ENCODE results near the gene CEP55. TPM values are rescaled to one million over a fixed set of nuclear protein-coding genes. Genes with fewer than 3 reads are reported as not detected.

CEP55 gene
- polyA plus RNA-seq, 1 donor (not counting 4 experiments of a cell fraction or from before 2014, with no cell fraction given) = 25.4 TPM

- Histone ChIP-seq H3K4me2 (ENCODE audit: control insufficient read depth, extremely low read depth, insufficient read depth, low read depth, low read length) (peak overlapping the region; percentile 68), H3K9ac (ENCODE audit: control insufficient read depth, extremely low read depth, insufficient read depth, low read length) (peak overlapping the region; percentile 90)
- TF ChIP-seq CTCF (optimal IDR thresholded peaks at IDR 0.05 in 1 of 3, IDR thresholded peaks at IDR 0.05 in 1 of 3, conservative IDR thresholded peaks at IDR 0.05 in 1 of 3; ENCODE audit: extremely low read depth in 1 of 3, insufficient read depth in 2 of 3, low read length in 3 of 3) = no peak
- TF ChIP-seq EZH2 (IDR thresholded peaks at IDR 0.05; ENCODE audit: low read length) = no peak
These were observed 32.5 kb upstream of the CEP55 start for GRCh38 chr10:93463723-93464476.

DNA sequence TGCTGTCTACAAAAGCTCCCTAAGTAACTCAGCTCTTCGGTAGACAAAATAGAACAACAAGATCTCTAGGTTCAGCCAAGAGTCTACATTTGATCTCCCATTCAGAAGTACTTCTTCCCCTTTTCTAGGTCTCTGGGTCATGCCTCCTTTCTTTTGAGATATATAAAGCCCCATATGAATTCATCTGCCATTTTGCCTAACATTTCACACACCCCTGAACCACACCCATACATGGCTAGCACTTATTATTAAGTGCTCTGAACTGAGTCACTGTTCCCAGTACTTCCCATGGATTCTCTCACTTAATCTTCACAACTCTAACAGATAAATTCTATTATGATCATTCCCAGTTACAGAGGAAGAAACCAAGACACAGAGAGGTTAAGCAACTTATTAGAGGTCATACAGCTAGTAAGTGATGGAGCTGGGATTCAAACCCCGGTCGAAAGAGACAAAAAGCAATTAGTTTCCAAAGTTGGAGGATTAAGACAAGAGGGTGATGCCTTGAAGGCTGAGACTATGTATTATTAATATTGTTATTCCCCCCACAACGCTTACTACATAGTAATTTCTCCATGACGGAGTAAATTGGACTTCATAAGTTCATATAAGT lies 31.5 kb upstream of the CEP55 start:
- Histone ChIP-seq H3K9me3 (ENCODE audit: control insufficient read depth, low read depth, low read length) (no peaks in the 10 kb centered on the region), H3K9ac (ENCODE audit: control insufficient read depth, extremely low read depth, insufficient read depth, low read length) (peak overlapping the region; percentile 90), H3K9me1 (ENCODE audit: control insufficient read depth, extremely low read depth, insufficient read depth, low read length) (no peaks in the 10 kb centered on the region), H2AFZ (ENCODE audit: control insufficient read depth, low read length) (no peak overlapping the region), H4K20me1 (ENCODE audit: control insufficient read depth, extremely low read depth, insufficient read depth, low read length) (no peaks in the 10 kb centered on the region), H3K36me3 (ENCODE audit: control insufficient read depth in 2 of 2, extremely low read depth in 1 of 2, insufficient read depth in 2 of 2, low read length in 2 of 2) (peaks cover 9 to 12% of the 10 kb centered on the region in 2 experiments), H3K4me1 (ENCODE audit: control insufficient read depth, extremely low read depth, insufficient read depth, low read length) (peaks cover 78% of the 10 kb centered on the region), H3K79me2 (ENCODE audit: control insufficient read depth, insufficient read depth, low read length) (peaks cover 59% of the 10 kb centered on the region), H3K27me3 (ENCODE audit: control insufficient read depth, extremely low read depth, insufficient read depth, low read length) (no peaks in the 10 kb centered on the region), H3K27ac (ENCODE audit: control insufficient read depth, insufficient read depth, low read length) (peak overlapping the region; percentile 100), H3K4me3 (ENCODE audit: control insufficient read depth in 2 of 3, extremely low read depth in 1 of 3, insufficient read depth in 2 of 3, low read depth in 1 of 3, low read length in 3 of 3) (peak overlapping the region in 2 of 3 experiments; percentile 20 to 23), H3K4me2 (ENCODE audit: control insufficient read depth, extremely low read depth, insufficient read depth, low read depth, low read length) (peak overlapping the region; percentile 68)
- FAIRE-seq (peak; percentile 71), DNase-seq (ENCODE audit: low read depth, low spot score) (no peak)
- TF ChIP-seq CTCF (optimal IDR thresholded peaks at IDR 0.05 in 1 of 3, IDR thresholded peaks at IDR 0.05 in 1 of 3, conservative IDR thresholded peaks at IDR 0.05 in 1 of 3; ENCODE audit: extremely low read depth in 1 of 3, insufficient read depth in 2 of 3, low read length in 3 of 3) (no peak), EZH2 (IDR thresholded peaks at IDR 0.05; ENCODE audit: low read length) (no peak)
- dilution Hi-C loops (cut with MboI; ENCODE audit: extremely low pct_ligation_motif_present, low sequenced_read_pairs) = no loop called here

More at GRCh38 chr10:93463723-93464476, 32.5 kb upstream of the CEP55 start:
- H4K20me1 ChIP-seq (ENCODE audit: control insufficient read depth, extremely low read depth, insufficient read depth, low read length) = no peaks in the 10 kb centered on the region
- dilution Hi-C loops (cut with MboI; ENCODE audit: extremely low pct_ligation_motif_present, low sequenced_read_pairs) = no loop called here
- no peak overlapping the region for H2AFZ ChIP-seq (ENCODE audit: control insufficient read depth, low read length)
- peak; percentile 62 for FAIRE-seq
- peaks cover 58% of the 10 kb centered on the region for H3K79me2 ChIP-seq (ENCODE audit: control insufficient read depth, insufficient read depth, low read length)
- H3K9me3 ChIP-seq (ENCODE audit: control insufficient read depth, low read depth, low read length) = no peaks in the 10 kb centered on the region
- peak overlapping the region in 1 of 3 experiments; percentile 23 for H3K4me3 ChIP-seq (ENCODE audit: control insufficient read depth in 2 of 3, extremely low read depth in 1 of 3, insufficient read depth in 2 of 3, low read depth in 1 of 3, low read length in 3 of 3)
- H3K4me1 ChIP-seq (ENCODE audit: control insufficient read depth, extremely low read depth, insufficient read depth, low read length) = peaks cover 78% of the 10 kb centered on the region
- no peak for DNase-seq (ENCODE audit: low read depth, low spot score)
- no peaks in the 10 kb centered on the region for H3K9me1 ChIP-seq (ENCODE audit: control insufficient read depth, extremely low read depth, insufficient read depth, low read length)
- no peaks in the 10 kb centered on the region for H3K27me3 ChIP-seq (ENCODE audit: control insufficient read depth, extremely low read depth, insufficient read depth, low read length)
- peaks cover 6 to 7% of the 10 kb centered on the region in 2 experiments for H3K36me3 ChIP-seq (ENCODE audit: control insufficient read depth in 2 of 2, extremely low read depth in 1 of 2, insufficient read depth in 2 of 2, low read length in 2 of 2)
- peak overlapping the region; percentile 100 for H3K27ac ChIP-seq (ENCODE audit: control insufficient read depth, insufficient read depth, low read length)

All from keratinocyte (primary cell).